Superior temporal gyrus (tissue), 1 donor: Measurements from ENCODE around the gene EYS.

ENCODE experiments used
- DNase-seq: peaks from one replicate; pipeline ENCODE4 v3.0.0-alpha.2; 2016; ENCODE audit errors: extremely low spot score

The EYS gene

GRCh38 chr6:65221153-65221552, 485.9 kb downstream of the EYS start:
- no peak for DNase-seq

- DNase-seq, result no peak
Measured at GRCh38 chr6:65202738-65203137, 504.3 kb downstream of the EYS start.

- no peak for DNase-seq
Measured at GRCh38 chr6:65199683-65200082, 507.3 kb downstream of the EYS start.

- DNase-seq, result no peak
Measured at GRCh38 chr6:65199121-65199520, 507.9 kb downstream of the EYS start.

- DNase-seq, result no peak
Measured at GRCh38 chr6:65191471-65191870, 515.6 kb downstream of the EYS start.

- no peak for DNase-seq
Measured at GRCh38 chr6:65189236-65189881, 517.7 kb downstream of the EYS start.

- no peak for DNase-seq
Measured at GRCh38 chr6:65186826-65187225, 520.2 kb downstream of the EYS start.

- no peak for DNase-seq
Measured at GRCh38 chr6:65182681-65183080, 524.3 kb downstream of the EYS start.

GRCh38 chr6:65170273-65170672, 536.8 kb downstream of the EYS start:
- DNase-seq, result no peak

- no peak for DNase-seq
Measured at GRCh38 chr6:65161661-65162060, 545.4 kb downstream of the EYS start.

- DNase-seq, result no peak
Measured at GRCh38 chr6:65157025-65157424, 550.0 kb downstream of the EYS start.

GRCh38 chr6:65155083-65155482, 551.9 kb downstream of the EYS start:
- DNase-seq, result no peak

GRCh38 chr6:65149841-65150240, 557.2 kb downstream of the EYS start:
- DNase-seq, result no peak

GRCh38 chr6:65148839-65149238, 558.2 kb downstream of the EYS start:
- DNase-seq, result no peak

GRCh38 chr6:65135567-65135966, 571.5 kb downstream of the EYS start:
- no peak for DNase-seq

GRCh38 chr6:65126667-65127066, 580.4 kb downstream of the EYS start:
- DNase-seq, result no peak

GRCh38 chr6:65123521-65123920, 583.5 kb downstream of the EYS start:
- DNase-seq, result no peak

GRCh38 chr6:65117817-65118409, 589.1 kb downstream of the EYS start:
- no peak for DNase-seq

- DNase-seq, result no peak
Measured at GRCh38 chr6:65116326-65116725, 590.7 kb downstream of the EYS start.

GRCh38 chr6:65113581-65113980, 593.4 kb downstream of the EYS start:
- DNase-seq, result no peak

GRCh38 chr6:65112435-65112834, 594.6 kb downstream of the EYS start:
- no peak for DNase-seq

- DNase-seq, result no peak
Measured at GRCh38 chr6:65110031-65110430, 597.0 kb downstream of the EYS start.

GRCh38 chr6:65098349-65098748, 608.7 kb downstream of the EYS start:
- DNase-seq, result no peak

- DNase-seq, result no peak
Measured at GRCh38 chr6:65091561-65091960, 615.5 kb downstream of the EYS start.
